GM21381 (cell line): ENCODE results near the gene HRH3.

ENCODE experiments used
- ATAC-seq: cut with Tn5 transposase; IDR thresholded peaks from one replicate; pipeline ENCODE4 v1.9.1; 2021; ENCODE audit warnings: mild to moderate bottlenecking, moderate library complexity; ENCODE audit not compliant: unreplicated experiment

HRH3 gene

DNA sequence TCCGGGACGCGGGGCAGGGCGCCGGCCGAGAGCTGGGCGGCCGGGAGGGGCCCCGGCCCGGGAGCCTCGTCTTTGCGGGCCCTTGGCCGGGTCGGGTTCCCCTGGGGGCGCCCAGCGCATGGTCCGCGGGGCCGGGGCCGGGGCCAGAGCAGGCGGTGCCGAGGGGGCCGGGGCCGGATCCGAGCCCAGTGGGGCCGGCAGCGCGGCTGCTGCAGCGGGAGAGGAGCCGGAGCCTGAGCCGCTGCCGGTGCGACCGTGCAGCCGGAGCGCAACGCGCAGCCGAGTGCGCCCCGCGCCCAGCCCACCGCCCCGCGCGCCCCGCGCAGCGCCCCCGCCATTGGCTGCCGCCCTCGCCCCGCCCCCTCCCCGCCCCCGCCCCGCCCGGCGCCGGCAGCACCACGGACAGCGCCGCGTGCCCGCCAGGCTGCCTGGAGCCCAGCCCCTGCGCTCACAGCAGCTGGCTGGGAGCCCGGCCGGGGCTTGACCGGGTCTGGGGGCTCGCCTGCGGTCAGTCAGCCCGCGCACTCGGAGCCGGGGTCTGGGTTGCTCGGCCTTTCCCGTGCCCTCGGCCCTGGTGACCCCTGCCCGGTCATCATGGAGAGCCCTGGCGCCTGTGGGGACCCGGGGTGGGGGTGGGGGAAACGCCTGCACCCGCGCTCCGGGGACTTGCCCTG is at the start of gene HRH3:
Gene HRH3 (minus strand): TSS at position 287 of the 674 bp plus-strand sequence. CDS start 308 bp downstream, outside the sequence.
- ATAC-seq, result no peak

- no peak for ATAC-seq
Observed at GRCh38 chr20:62269871-62270270, 49.8 kb upstream of the HRH3 start.

DNA sequence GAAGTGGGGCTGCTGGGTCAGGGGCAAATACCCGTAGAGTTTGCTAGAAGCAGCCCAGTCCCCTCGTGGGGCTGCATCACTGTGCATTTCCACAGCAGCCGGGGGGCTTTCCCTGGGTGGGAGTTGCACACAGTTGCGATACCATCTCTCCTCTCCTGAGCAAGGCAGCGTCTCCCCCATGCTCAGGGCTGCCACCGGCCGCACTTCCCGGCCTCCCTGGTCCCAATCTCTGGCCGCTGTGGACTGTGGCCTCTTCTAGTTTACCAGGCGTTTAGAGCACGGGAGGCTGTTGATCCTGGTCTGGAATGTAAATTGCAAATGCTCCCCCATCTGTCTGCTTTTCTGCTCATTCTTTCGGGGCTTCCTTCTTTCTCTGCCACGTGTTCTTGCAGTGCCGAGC is 49.3 kb upstream of the HRH3 start:
- no peak for ATAC-seq

DNA sequence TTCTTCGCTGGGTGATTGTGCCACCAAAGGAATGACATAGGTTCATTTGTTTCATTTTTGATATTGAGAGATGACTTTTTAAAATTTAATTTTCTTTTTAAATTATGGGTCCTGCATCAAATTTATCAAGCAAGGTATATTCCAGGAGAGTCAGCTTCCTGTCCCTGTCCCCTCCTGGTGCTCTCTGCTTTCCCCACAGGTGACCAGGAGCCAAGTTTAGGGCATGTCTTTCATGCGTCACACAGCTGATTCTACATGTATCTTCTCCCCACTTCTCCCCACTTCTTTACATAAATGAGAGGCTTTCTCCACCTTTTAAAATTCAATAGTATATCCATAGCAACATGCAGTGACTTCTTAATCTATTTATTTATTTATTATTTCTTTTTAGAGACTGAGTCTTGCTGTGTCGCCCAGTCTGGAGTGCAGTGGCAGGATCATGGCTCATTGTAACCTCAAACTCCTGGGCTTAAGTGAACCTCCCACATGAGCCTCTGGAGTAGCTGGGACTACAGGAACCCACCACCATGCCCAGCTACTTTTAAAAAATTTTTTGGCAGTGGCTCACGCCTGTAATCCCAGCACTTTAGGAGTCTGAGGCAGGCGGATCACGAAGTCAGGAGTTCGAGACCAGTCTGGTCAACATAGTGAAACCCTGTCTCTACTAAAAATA is 48.3 kb upstream of the HRH3 start:
- ATAC-seq, result no peak

- ATAC-seq, result no peak
Observed at GRCh38 chr20:62267543-62267942, 47.5 kb upstream of the HRH3 start.

DNA sequence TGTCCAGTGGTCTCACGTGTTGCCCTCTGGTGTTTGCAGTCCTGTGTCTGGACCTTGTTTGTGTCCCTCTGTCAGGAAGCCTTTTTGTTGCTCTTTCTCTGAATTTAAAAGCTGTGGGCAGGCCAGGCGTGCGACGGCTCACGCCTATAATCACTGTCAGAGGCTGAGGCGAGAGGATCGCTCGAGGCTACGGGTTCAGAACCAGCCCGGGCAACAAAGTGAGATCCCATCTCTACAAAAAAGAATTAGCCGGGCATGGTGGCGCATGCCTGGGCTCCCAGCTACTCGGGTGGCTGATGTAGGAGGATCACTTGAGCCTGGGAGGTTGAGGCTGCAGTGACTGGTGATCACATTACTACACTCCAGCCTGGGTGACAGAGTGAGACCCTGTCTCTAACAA is 46.8 kb upstream of the HRH3 start:
- no peak for ATAC-seq

DNA sequence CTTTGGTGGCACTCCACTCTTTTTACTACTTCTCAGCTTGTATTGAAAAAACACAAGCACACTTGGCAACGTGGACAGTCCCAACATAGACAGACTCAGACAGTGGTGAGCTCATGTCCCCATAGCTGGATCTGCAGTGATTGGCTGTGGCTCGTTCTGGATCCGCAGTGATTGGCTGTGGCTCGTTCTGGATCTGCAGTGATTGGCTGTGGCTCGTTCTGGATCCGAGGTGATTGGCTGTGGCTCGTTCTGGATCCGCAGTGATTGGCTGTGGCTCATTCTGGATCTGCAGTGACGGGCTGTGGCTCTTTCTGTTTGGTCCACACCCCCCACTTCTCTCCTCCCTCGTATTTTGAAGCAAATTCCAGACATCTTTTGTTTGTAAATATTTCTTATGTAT is 46.3 kb upstream of the HRH3 start:
- no peak for ATAC-seq

GRCh38 chr20:62265365-62265764 is 45.3 kb upstream of the HRH3 start:
- no peak for ATAC-seq

DNA sequence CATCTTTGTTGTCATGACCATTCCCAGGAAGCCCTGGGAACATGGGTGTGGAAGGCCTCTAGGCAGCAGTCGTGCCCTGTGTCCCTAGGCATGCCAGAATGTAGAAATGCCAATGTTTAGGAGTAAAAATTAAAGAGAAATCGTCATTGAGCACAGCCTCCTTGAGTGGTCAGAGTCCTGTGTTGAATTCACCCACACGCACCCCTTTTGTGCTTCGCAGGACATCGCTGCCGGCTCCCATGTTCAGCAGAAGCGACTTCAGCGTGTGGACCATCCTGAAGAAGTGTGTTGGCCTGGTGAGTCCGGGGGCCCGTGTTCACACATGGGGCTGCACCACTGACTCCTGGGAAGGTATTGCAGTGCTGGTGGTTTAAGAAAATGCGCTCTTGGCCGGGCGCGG is 43.3 kb upstream of the HRH3 start:
- no peak for ATAC-seq

- ATAC-seq, result no peak
Observed at GRCh38 chr20:62262064-62262463, 42.0 kb upstream of the HRH3 start.

DNA sequence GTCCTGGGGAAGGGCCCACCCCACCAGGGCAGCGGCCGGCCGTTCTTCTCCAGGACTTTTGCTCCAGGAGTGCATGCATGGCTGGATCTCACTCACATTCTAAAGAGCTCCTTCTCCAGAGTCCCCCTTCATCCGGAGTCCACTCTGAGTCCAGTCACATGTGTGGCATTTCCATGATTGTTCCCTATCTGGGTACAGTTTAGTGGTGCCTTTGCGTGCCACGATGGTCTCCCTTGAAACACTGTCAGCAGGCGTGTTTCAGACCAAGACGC is 39.2 kb upstream of the HRH3 start:
- ATAC-seq, result no peak

DNA sequence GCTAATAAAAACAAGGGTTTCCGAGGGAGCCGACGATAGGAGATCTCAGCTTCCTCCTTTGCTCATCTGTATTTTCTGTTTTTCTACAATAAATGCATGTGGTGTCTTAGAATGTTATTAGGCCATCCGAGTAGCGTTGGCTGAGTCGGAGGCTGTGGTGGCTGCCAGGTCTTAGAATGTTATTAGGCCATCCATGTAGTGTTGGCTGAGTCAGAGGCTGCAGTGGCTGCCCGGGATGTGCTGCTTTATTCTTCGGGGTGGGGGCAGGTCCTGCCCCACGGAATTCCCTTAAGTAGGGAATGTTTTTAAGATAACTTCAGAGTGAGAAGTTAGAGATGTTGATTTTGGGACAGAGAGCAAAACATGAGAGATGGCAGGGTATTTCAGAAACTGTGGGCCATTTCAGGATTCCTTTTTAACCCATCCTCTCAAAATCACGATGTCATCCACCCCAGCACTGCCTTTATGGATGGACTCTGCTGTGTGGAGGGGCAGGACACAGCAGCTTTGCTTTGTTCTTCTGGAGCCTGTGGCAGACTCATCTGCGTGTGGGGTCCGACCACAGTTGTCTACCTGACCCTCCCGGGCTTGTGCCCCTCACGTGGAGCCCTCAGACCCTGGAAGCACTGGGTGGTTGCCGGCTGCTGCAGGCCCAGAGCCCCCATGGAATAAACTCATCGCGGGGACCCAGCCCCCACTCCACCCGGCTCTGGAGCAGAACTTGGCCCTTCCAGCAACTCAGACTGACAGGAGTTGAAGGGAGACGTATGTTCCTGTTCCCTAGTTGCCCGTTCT is 38.6 kb upstream of the HRH3 start:
- no peak for ATAC-seq

- ATAC-seq, result no peak
Observed at GRCh38 chr20:62255976-62256375, 35.9 kb upstream of the HRH3 start.

GRCh38 chr20:62254021-62254724 is 34.1 kb upstream of the HRH3 start:
- ATAC-seq, result no peak

- ATAC-seq, result no peak
Observed at GRCh38 chr20:62253398-62253797, 33.3 kb upstream of the HRH3 start.

DNA sequence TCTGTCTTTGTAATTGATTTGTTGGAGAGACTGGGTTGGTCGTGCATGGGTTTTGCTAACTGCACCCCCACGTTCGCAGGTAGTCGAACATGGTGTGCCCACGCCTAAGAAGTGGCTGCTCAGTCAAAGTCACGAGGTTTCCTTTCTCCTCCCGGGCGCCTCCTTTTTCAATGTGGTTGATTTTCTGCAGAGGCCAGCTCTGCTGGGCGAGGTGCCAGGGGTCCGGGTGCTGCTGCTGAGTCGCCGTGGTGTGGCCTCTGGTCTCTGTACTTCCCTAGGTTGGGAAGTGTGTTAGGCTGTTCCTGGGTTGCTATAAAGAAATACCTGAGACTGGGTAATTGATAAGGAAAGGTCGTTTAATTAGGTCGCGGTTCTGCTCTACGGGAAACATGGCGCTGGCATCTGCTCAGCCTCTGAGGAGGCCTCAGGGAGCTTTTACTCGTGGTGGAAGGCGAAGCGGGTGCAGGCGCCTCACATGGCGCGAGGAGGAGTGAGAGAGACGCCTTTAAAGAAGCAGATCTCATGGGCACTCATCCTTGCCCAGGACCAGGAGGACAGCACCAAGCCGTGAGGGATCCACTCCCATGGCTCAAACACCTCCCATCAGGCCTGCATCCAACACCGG is 32.4 kb upstream of the HRH3 start:
- no peak for ATAC-seq

GRCh38 chr20:62248890-62249560 is 28.9 kb upstream of the HRH3 start:
- no peak for ATAC-seq

DNA sequence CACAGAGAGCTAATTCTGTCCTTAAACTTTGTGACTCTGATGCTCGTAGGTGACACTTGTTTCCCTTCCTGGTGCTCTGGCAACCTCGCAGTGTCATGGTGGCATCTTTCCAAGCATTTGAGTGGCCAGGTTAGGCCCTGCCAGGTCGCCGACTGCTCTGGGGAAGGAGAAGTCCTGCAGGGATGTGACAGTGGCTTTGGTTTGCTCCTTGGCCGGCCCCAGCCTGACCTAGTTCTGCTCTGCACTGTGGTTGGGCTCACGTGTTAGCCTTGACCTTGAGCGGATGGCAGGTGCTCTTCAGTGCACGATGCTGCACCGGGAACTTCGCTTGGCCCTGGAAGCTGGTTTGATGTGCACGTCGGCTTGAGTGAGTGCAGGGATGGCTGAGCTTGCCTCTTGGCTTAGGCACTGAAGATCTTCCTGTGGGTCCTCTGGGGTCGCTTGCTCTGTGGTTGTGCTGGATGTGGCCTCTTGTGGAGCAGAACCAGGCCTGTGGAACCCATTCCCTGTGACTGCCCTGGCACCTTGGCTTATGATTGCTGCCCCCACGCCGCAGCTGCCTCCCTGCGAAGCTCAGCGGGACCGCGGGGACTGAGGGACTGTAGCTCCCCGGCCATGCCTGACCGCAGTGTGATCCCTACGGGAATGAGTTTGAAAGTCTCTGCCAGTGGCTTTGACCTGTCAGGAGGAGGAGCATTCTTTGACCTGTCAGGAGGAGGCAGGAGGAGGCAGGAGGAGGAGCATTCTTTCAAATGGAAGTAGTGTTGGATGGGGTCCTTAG is 27.0 kb upstream of the HRH3 start:
- ATAC-seq, result no peak

GRCh38 chr20:62246431-62246830 is 26.4 kb upstream of the HRH3 start:
- ATAC-seq, result no peak

GRCh38 chr20:62245911-62246280 is 25.8 kb upstream of the HRH3 start:
- ATAC-seq, result no peak
